RWPE2 (cell line): Measurements from ENCODE around the gene KREMEN1.
A peak's percentile ranks its signal among the peaks of the same experiment; 100 is the strongest.

Experiments
- ATAC-seq: fragments of 200-7000 bp; cut with Tn5 transposase; 3 replicates; pipeline ENCODE4 v1.9.1; 2021; ENCODE audit warnings: low read depth
- DNase-seq: peaks from one replicate; pipeline ENCODE4 v3.0.0-alpha.2; 2020; ENCODE audit warnings: low spot score
- H3K27ac ChIP-seq: fragments of 450-650 bp; 2 replicates; pipeline ENCODE4 v1.5.1; 2017; ENCODE audit warnings: mild to moderate bottlenecking; ENCODE audit not compliant: poor library complexity, severe bottlenecking
- H3K27me3 ChIP-seq: fragments of 250-450 bp; sonication (Bioruptor Pico); 2 replicates; pipeline ENCODE4 v1.5.1; 2021; ENCODE audit warnings: mild to moderate bottlenecking, moderate library complexity; ENCODE audit not compliant: insufficient read depth, poor library complexity, severe bottlenecking
- H3K36me3 ChIP-seq: fragments of 250-450 bp; sonication (Bioruptor Pico); 2 replicates; pipeline ENCODE4 v1.5.1; 2020; ENCODE audit warnings: low read depth, mild to moderate bottlenecking, moderate library complexity
- H3K4me1 ChIP-seq: fragments of 250-450 bp; sonication (Bioruptor Pico); 2 replicates; pipeline ENCODE4 v1.5.1; 2021; ENCODE audit warnings: mild to moderate bottlenecking, moderate library complexity; ENCODE audit not compliant: insufficient read depth, poor library complexity, severe bottlenecking
- H3K4me3 ChIP-seq: fragments of 250-450 bp; sonication (Bioruptor Pico); 2 replicates; pipeline ENCODE4 v1.5.1; 2021; ENCODE audit warnings: mild to moderate bottlenecking, moderate library complexity; ENCODE audit not compliant: severe bottlenecking
- H3K9me3 ChIP-seq: fragments of 250-450 bp; sonication (Bioruptor Pico); 2 replicates; pipeline ENCODE4 v1.5.1; 2021; ENCODE audit warnings: mild to moderate bottlenecking, moderate library complexity; ENCODE audit not compliant: severe bottlenecking
- TF ChIP-seq, protein P1 (sequence below): fragments of 450-650 bp; IDR thresholded peaks from one replicate; pipeline ENCODE4 v1.5.1; 2017; ENCODE audit warnings: mild to moderate bottlenecking, moderate library complexity; ENCODE audit not compliant: poor library complexity, severe bottlenecking

The KREMEN1 gene

GRCh38 chr22:29206372-29207242 is 133.8 kb downstream of the KREMEN1 start:
- Histone ChIP-seq H3K36me3 (no peaks in the 10 kb centered on the region), H3K9me3 (no peaks in the 10 kb centered on the region), H3K27me3 (peaks cover 10% of the 10 kb centered on the region), H3K4me1 (no peaks in the 10 kb centered on the region), H3K4me3 (peak overlapping the region; percentile 33), H3K27ac (no peak overlapping the region)
- DNase-seq, result no peak
- TF ChIP-seq, protein P1, sequence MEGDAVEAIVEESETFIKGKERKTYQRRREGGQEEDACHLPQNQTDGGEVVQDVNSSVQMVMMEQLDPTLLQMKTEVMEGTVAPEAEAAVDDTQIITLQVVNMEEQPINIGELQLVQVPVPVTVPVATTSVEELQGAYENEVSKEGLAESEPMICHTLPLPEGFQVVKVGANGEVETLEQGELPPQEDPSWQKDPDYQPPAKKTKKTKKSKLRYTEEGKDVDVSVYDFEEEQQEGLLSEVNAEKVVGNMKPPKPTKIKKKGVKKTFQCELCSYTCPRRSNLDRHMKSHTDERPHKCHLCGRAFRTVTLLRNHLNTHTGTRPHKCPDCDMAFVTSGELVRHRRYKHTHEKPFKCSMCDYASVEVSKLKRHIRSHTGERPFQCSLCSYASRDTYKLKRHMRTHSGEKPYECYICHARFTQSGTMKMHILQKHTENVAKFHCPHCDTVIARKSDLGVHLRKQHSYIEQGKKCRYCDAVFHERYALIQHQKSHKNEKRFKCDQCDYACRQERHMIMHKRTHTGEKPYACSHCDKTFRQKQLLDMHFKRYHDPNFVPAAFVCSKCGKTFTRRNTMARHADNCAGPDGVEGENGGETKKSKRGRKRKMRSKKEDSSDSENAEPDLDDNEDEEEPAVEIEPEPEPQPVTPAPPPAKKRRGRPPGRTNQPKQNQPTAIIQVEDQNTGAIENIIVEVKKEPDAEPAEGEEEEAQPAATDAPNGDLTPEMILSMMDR, result no peak
- ATAC-seq, result no peak

DNA sequence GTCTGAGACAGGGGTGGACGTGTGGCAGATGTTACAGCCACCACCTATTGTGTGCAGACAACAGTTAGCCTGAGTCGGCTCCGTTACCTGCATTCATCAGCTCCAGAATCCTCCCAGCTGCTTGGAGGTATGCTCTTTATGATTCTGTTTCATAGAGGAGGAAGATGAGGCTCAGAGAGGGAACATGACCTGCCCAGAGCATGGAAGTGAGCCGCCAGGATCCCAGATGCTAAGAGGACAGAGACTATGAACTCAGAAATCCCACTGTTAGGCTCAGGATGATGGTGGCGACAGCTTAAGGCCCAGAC is 134.4 kb downstream of the KREMEN1 start:
- no peak for ATAC-seq
- TF ChIP-seq, protein P1, result no peak
- no peak for DNase-seq
- H3K9me3 ChIP-seq, result no peaks in the 10 kb centered on the region
- no peak overlapping the region for H3K4me3 ChIP-seq
- H3K4me1 ChIP-seq, result no peaks in the 10 kb centered on the region
- H3K27ac ChIP-seq, result no peak overlapping the region
- H3K36me3 ChIP-seq, result no peaks in the 10 kb centered on the region
- peaks cover 10% of the 10 kb centered on the region for H3K27me3 ChIP-seq

GRCh38 chr22:29207562-29208501 is 135.0 kb downstream of the KREMEN1 start:
- H3K9me3 ChIP-seq, result no peaks in the 10 kb centered on the region
- TF ChIP-seq, protein P1, result no peak
- no peak overlapping the region for H3K27ac ChIP-seq
- peaks cover 10% of the 10 kb centered on the region for H3K27me3 ChIP-seq
- H3K36me3 ChIP-seq, result no peaks in the 10 kb centered on the region
- DNase-seq (peak; percentile 39), ATAC-seq (no peak)
- no peaks in the 10 kb centered on the region for H3K4me1 ChIP-seq
- H3K4me3 ChIP-seq, result no peak overlapping the region

GRCh38 chr22:29208502-29208862 is 135.6 kb downstream of the KREMEN1 start:
- Histone ChIP-seq H3K4me1 (no peaks in the 10 kb centered on the region), H3K4me3 (no peak overlapping the region), H3K9me3 (no peaks in the 10 kb centered on the region), H3K27ac (no peak overlapping the region), H3K27me3 (peaks cover 10% of the 10 kb centered on the region), H3K36me3 (no peaks in the 10 kb centered on the region)
- DNase-seq (no peak), ATAC-seq (no peak)
- TF ChIP-seq, protein P1, result no peak
